GM12878 (cell line): ENCODE results near the gene GLUL. TPM values are rescaled to one million over a fixed set of nuclear protein-coding genes. Genes with fewer than 3 reads are reported as not detected.

Experiments
- ATAC-seq: fragments of 200-7000 bp; cut with Tn5 transposase; 3 replicates; pipeline ENCODE4 v1.9.1; 2020; ENCODE audit warnings: mild to moderate bottlenecking, moderate library complexity
- BruUV-seq: library from RNA; stranded (reverse); fragments of 400-500 nt; replicated peaks from 2 replicates; lab custom pipeline; 2021; lab: Mats Ljungman, UMichigan
- CTCF ChIA-PET: fragments of 300-600 bp; sonication (Branson Sonifier 250); formaldehyde crosslinking; extraction: SDS; loops from one replicate; lab custom pipeline; 2021; ENCODE audit warnings: inconsistent platforms; lab: Yijun Ruan, JAX
- POLR2A ChIA-PET: fragments of 350-600 bp; formaldehyde crosslinking; extraction: SDS; loops from one replicate; lab custom pipeline; 2021; ENCODE audit warnings: inconsistent platforms; lab: Charles Lee
- RAD21 ChIA-PET: fragments of 300-600 bp; sonication (Branson Sonifier 250); formaldehyde crosslinking; loops from one replicate; lab custom pipeline; 2023; ENCODE audit warnings: antibody characterized with exemption; ENCODE audit not compliant: unreplicated experiment; lab: Charles Lee
- SMC1A ChIA-PET: fragments of 300-600 bp; sonication (Branson Sonifier 250); formaldehyde crosslinking; loops from one replicate; lab custom pipeline; 2023; ENCODE audit not compliant: unreplicated experiment, uncharacterized antibody; lab: Charles Lee
- DNase-seq: peaks from one replicate; pipeline ENCODE4 v3.0.0-alpha.2; 2011; ENCODE audit warnings: low read depth, low spot score
- FAIRE-seq: peaks from 3 replicates; lab custom pipeline; 2011; peaks lifted over from hg19 to GRCh38; lab: Jason Lieb, UNC
- H2AFZ ChIP-seq: 2 replicates; pipeline ENCODE4 v1.6.0; 2011; ENCODE audit warnings: low read depth, low read length, control low read depth; ENCODE audit not compliant: control insufficient read depth
- H3K27ac ChIP-seq: 2 replicates; pipeline ENCODE4 v1.5.1; 2011; ENCODE audit warnings: control low read depth; ENCODE audit not compliant: control insufficient read depth, insufficient read depth
- H3K27me3 ChIP-seq, 2 experiments: replicated peaks in 1 of 2; 2 replicates each; pipeline versions ENCODE4 v1.6.0 to v1.6.1; 2011; ENCODE audit warnings: low read length in 1 of 2; ENCODE audit not compliant: control insufficient read depth in 2 of 2, insufficient read depth in 2 of 2
- H3K36me3 ChIP-seq, 2 experiments: 2 replicates each; pipeline ENCODE4 v1.5.1; 2011; ENCODE audit warnings: low read length in 1 of 2; ENCODE audit not compliant: control insufficient read depth in 2 of 2, insufficient read depth in 2 of 2
- H3K4me1 ChIP-seq: 2 replicates; pipeline ENCODE4 v1.6.1; 2011; ENCODE audit warnings: mild to moderate bottlenecking, low read length, moderate library complexity, mixed read lengths; ENCODE audit not compliant: control insufficient read depth, insufficient read depth
- H3K4me2 ChIP-seq: 2 replicates; pipeline ENCODE4 v1.6.0; 2011; ENCODE audit warnings: control low read depth; ENCODE audit not compliant: control insufficient read depth, insufficient read depth
- H3K4me3 ChIP-seq: fragments of 200-600 bp; sonication (generic); 2 replicates; pipeline ENCODE4 v1.5.1; 2016
- H3K79me2 ChIP-seq: 2 replicates; pipeline ENCODE4 v1.6.0; 2011; ENCODE audit warnings: low read length; ENCODE audit not compliant: control insufficient read depth, insufficient read depth
- H3K9ac ChIP-seq: 2 replicates; pipeline ENCODE4 v1.8.0; 2011; ENCODE audit warnings: low read length, control low read depth, mixed read lengths; ENCODE audit not compliant: control insufficient read depth, insufficient read depth
- H3K9me3 ChIP-seq: replicated peaks from 3 replicates; pipeline ENCODE4 v1.5.1; 2011; ENCODE audit warnings: mild to moderate bottlenecking, low read length; ENCODE audit not compliant: control insufficient read depth, insufficient read depth
- H4K20me1 ChIP-seq: 2 replicates; pipeline ENCODE4 v1.6.0; 2011; ENCODE audit not compliant: control insufficient read depth, insufficient read depth
- HDAC6 ChIP-seq: fragments of 200-600 bp; sonication (generic); IDR thresholded peaks from one replicate; pipeline ENCODE4 v1.8.0; 2017; ENCODE audit warnings: antibody characterized with exemption; ENCODE audit not compliant: unreplicated experiment
- KAT2A ChIP-seq: conservative IDR thresholded peaks from 2 replicates; pipeline ENCODE4 v1.6.1; 2011; ENCODE audit warnings: low read depth, low read length; ENCODE audit not compliant: control insufficient read depth
- LARP7 ChIP-seq: fragments of 450-650 bp; IDR thresholded peaks from 2 replicates; pipeline ENCODE4 v1.6.1; 2017; ENCODE audit warnings: mild to moderate bottlenecking
- NRF1 ChIP-seq: conservative IDR thresholded peaks from 2 replicates; pipeline ENCODE4 v1.6.1; 2011; ENCODE audit warnings: mild to moderate bottlenecking, low read depth, low read length, improper control_type of control experiment
- SIN3A ChIP-seq: IDR thresholded peaks from 2 replicates; pipeline ENCODE4 v1.6.1; 2012; ENCODE audit warnings: low read depth, low read length, improper control_type of control experiment
- SREBF1 ChIP-seq: IDR thresholded peaks from 2 replicates; pipeline ENCODE4 v1.6.1; 2012; ENCODE audit warnings: mild to moderate bottlenecking, low read length
- TAF1 ChIP-seq: IDR thresholded peaks from 2 replicates; pipeline ENCODE4 v1.6.1; 2011; ENCODE audit warnings: mild to moderate bottlenecking, low read depth, low read length, borderline replicate concordance
- WRNIP1 ChIP-seq: IDR thresholded peaks from 2 replicates; pipeline ENCODE4 v1.6.1; 2011; ENCODE audit warnings: low read depth, low read length, improper control_type of control experiment, borderline replicate concordance
- ZNF622 ChIP-seq: fragments of 450-650 bp; IDR thresholded peaks from 2 replicates; pipeline ENCODE4 v1.6.1; 2017; ENCODE audit warnings: mild to moderate bottlenecking, inconsistent platforms
- WGBS: methylation state at CpG from one replicate; pipeline ENCODE4 v1.1.6; 2016; ENCODE audit warnings: low lambda C conversion rate; ENCODE audit not compliant: insufficient replicate concordance, insufficient coverage; ENCODE audit errors: missing lambda C conversion rate; 5-methylcytosine and 5-hydroxymethylcytosine counted together
- in situ Hi-C: fragments of 300-500 bp; cut with MboI; formaldehyde crosslinking; loops from 9 replicates; pipeline ENCODE4 v1.14.3; 2018; ENCODE audit warnings: mixed read lengths
- intact Hi-C: fragments of 100-400 bp; cut with micrococcal nuclease; formaldehyde crosslinking; loops from one replicate; pipeline ENCODE4 v1.14.2; 2022; ENCODE audit not compliant: unreplicated experiment
- polyA plus RNA-seq, 11 experiments: library from polyadenylated mRNA; depleted of rRNA in 4 of 11; unstranded in 6 of 11; stranded (reverse) in 5 of 11; fragments of >200 nt; fragmentation: Nextera tagmentation in 4 of 11; fragmentation: Illumina TruSeq in 1 of 11; extraction: Ambion mirVana in 4 of 11; extraction: Trizol in 1 of 11; gene quantifications; 1 replicate in 1 of 11; 2 replicates in 10 of 11; pipeline versions ENCODE4 v1.2.1 to v1.2.3, GENCODE V29; 2011 to 2016; ENCODE audit warnings: inconsistent platforms in 2 of 11, missing spikeins in 2 of 11, low read depth in 1 of 11
- total RNA-seq, 4 experiments: library from RNA; depleted of rRNA in 3 of 4; stranded (reverse); fragments of >200 nt in 3 of 4; fragmentation: Illumina TruSeq in 1 of 4; extraction: Trizol in 1 of 4; gene quantifications; 2 replicates each; pipeline versions ENCODE4 v1.2.1 to v1.2.3, GENCODE V29; 2013 to 2021
- TF ChIP-seq, protein P1 (sequence below): fragments of 450-650 bp; IDR thresholded peaks from 2 replicates; pipeline ENCODE4 v1.6.1; 2017; ENCODE audit warnings: mild to moderate bottlenecking

The GLUL gene
- total and polyA plus RNA-seq, 10 of the 15 experiments (the other 5 are each of a cell fraction or from before 2014, with no cell fraction given): 2.3 to 392 (median 164) TPM

DNA sequence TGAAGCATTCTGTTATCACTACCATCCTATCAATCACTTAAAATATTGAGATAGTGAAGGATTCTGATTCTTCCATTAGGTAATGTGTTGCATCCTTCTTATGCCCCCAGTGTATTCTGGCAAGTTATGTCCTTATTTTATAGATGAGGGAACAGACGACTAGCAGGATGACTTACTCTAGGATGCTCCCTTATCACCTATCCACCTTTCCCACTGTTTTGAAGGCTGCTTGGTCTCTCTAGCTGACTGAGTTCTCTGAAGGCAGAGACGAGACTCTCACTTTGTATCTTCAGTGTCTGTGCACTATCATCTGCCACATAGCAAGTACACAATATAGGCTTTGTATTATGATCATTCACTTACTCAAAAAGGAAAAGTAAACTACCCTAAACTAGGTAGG, 4.0 kb downstream of the GLUL start:
- Histone ChIP-seq H3K27ac (no peak overlapping the region), H3K9me3 (no peaks in the 10 kb centered on the region), H3K27me3 (no peaks in the 10 kb centered on the region), H3K36me3 (peaks cover 0 to 5% of the 10 kb centered on the region in 2 experiments; a peak in 3 of 4 replicates), H3K4me1 (peaks cover 11% of the 10 kb centered on the region), H3K4me3 (no peak overlapping the region), H3K4me2 (no peak overlapping the region), H3K79me2 (peaks cover 7% of the 10 kb centered on the region), H4K20me1 (no peaks in the 10 kb centered on the region), H3K9ac (no peak overlapping the region), H2AFZ (no peak overlapping the region)
- in situ Hi-C loops: no loop called here
- FAIRE-seq (no peak), ATAC-seq (no peak), DNase-seq (no peak)
- intact Hi-C loops: no loop called here
- TF ChIP-seq TAF1: no peak
- TF ChIP-seq SREBF1: no peak
- no peak for TF ChIP-seq SIN3A
- TF ChIP-seq KAT2A: no peak
- TF ChIP-seq HDAC6: no peak
- no peak for TF ChIP-seq ZNF622
- TF ChIP-seq, protein P1, sequence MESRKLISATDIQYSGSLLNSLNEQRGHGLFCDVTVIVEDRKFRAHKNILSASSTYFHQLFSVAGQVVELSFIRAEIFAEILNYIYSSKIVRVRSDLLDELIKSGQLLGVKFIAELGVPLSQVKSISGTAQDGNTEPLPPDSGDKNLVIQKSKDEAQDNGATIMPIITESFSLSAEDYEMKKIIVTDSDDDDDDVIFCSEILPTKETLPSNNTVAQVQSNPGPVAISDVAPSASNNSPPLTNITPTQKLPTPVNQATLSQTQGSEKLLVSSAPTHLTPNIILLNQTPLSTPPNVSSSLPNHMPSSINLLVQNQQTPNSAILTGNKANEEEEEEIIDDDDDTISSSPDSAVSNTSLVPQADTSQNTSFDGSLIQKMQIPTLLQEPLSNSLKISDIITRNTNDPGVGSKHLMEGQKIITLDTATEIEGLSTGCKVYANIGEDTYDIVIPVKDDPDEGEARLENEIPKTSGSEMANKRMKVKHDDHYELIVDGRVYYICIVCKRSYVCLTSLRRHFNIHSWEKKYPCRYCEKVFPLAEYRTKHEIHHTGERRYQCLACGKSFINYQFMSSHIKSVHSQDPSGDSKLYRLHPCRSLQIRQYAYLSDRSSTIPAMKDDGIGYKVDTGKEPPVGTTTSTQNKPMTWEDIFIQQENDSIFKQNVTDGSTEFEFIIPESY: no peak
- TF ChIP-seq NRF1: no peak
- no peak for TF ChIP-seq WRNIP1
- no peak for TF ChIP-seq LARP7
- ChIA-PET POLR2A (interaction anchor here (0.6 kb wide), 1 partner anchor 40 kb away, joined by 3 read pairs; no protein-coding TSS in a partner anchor), RAD21 (interaction anchor here (4.0 kb wide), 1 partner anchor 244 kb away, joined by 24 read pairs; no protein-coding TSS in a partner anchor), CTCF (interaction anchor here (1.3 to 2.8 kb wide), 3 partner anchors 9 to 244 kb away, joined by 3 to 12 read pairs (median 5); no protein-coding TSS in a partner anchor), SMC1A (interaction anchor here (1.0 to 5.6 kb wide), 6 partner anchors 9 to 242 kb away, joined by 3 to 42 read pairs (median 4); no protein-coding TSS in a partner anchor)
- 69% methylated on average over 2 of the region's 2 CpGs for WGBS
- no TSS peak for BruUV-seq
